ENCODE data around the gene ARL4A. TPM values are rescaled to one million over a fixed set of nuclear protein-coding genes. Genes with fewer than 3 reads are reported as not detected.

The ARL4A gene
- total and polyA plus RNA-seq, 10 of the 15 experiments (the other 5 are each of a cell fraction or from before 2014, with no cell fraction given) = 0.35 to 4.6 (median 2.7) TPM

DNA sequence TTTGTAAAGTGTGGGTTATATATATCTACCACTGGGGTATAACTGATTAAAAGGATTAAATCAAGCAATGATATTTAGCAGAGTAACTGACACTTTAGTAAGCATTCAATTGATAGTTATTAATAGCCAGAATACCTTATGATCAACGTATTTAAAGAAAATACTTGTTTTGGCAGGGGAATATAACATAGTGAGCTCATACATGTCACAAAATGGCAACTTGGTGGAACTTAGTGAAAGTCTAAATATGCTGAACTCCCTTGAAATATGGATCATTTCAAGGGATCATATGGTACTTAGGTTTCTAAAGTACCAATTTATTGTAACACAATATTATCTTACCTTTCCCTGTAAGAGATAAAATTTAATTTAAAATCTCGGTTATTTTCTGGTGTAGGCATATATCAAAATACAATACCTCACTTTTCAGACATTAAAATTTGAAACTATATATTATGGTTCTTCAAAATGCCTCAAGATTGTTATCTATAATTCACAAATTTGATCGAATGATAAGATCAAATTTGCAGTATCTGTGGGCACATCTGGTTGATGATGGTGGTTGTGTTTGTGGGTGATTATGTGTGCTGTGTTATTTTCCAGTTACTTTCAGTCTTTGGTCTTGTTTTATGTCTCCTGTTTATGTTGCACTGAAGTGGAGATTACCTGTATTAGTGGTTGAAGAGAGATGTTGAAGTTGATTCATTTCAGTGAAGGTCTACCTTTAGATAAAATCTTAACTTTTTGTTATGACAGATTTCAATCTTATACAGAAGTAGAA, 5.2 kb downstream of the ARL4A start:
- no TSS peak for BruUV-seq (replicated peaks)
- CTCF ChIA-PET = no interaction called here
- no peak overlapping the region for H3K4me2 ChIP-seq (ENCODE audit: control insufficient read depth, insufficient read depth)
- no peak overlapping the region for H3K9ac ChIP-seq (ENCODE audit: control insufficient read depth, insufficient read depth, low read length)
- SMC1A ChIA-PET (ENCODE audit: uncharacterized antibody, unreplicated experiment) = no interaction called here
- H3K79me2 ChIP-seq (ENCODE audit: control insufficient read depth, insufficient read depth, low read length) = no peaks in the 10 kb centered on the region
- in situ Hi-C loops (cut with MboI) = no loop called here
- H3K9me3 ChIP-seq (replicated peaks; ENCODE audit: control insufficient read depth, insufficient read depth, low read length) = no peaks in the 10 kb centered on the region
- WGBS (ENCODE audit: insufficient coverage, insufficient replicate concordance, low lambda C conversion rate, missing lambda C conversion rate) = 57% methylated on average over 3 of the region's 3 CpGs
- no peaks in the 10 kb centered on the region for H3K36me3 ChIP-seq (ENCODE audit: control insufficient read depth in 2 of 2, insufficient read depth in 2 of 2, low read length in 1 of 2)
- FAIRE-seq (no peak), ATAC-seq (no peak), DNase-seq (ENCODE audit: low read depth, low spot score) (no peak)
- TF ChIP-seq POLR2A (IDR thresholded peaks at IDR 0.05; ENCODE audit: low read depth, low read length) = no peak
- intact Hi-C loops (cut with micrococcal nuclease; ENCODE audit: unreplicated experiment) = no loop called here
- H3K4me3 ChIP-seq = no peak overlapping the region
- H3K4me1 ChIP-seq (ENCODE audit: control insufficient read depth, insufficient read depth, low read length) = no peaks in the 10 kb centered on the region
- no peaks in the 10 kb centered on the region for H4K20me1 ChIP-seq (ENCODE audit: control insufficient read depth, insufficient read depth)
- POLR2A ChIA-PET = no interaction called here
- H2AFZ ChIP-seq (ENCODE audit: control insufficient read depth, low read depth, low read length) = no peak overlapping the region
- H3K27ac ChIP-seq (ENCODE audit: control insufficient read depth, insufficient read depth) = no peak overlapping the region
- no peaks in the 10 kb centered on the region for H3K27me3 ChIP-seq (replicated peaks in 1 of 2; ENCODE audit: control insufficient read depth in 2 of 2, insufficient read depth in 2 of 2, low read length in 1 of 2)
- RAD21 ChIA-PET (ENCODE audit: unreplicated experiment) = no interaction called here

DNA sequence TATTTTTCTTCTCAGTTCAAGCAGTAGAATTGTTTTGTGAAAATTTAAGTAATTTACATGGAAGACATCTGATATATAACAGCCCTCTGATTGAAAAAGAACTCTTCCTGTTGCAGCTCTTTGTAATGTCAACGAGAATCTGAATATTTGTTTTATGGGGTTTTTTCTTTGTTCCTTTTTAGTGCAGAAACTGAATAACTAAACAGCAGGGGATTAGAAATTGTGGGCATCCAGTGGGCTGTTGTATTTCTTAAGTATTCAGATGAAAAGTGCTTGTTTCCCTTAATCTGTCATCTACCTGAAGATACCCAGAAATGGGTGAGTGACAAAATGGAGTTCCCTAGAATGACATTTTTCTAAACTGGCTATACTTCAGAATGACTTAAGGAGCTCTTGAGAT, 7.4 kb downstream of the ARL4A start:
- no TSS peak for BruUV-seq (replicated peaks)
- Histone ChIP-seq H3K79me2 (ENCODE audit: control insufficient read depth, insufficient read depth, low read length) (no peaks in the 10 kb centered on the region), H3K27ac (ENCODE audit: control insufficient read depth, insufficient read depth) (no peak overlapping the region), H3K9me3 (replicated peaks; ENCODE audit: control insufficient read depth, insufficient read depth, low read length) (no peaks in the 10 kb centered on the region), H3K4me3 (no peak overlapping the region), H3K4me2 (ENCODE audit: control insufficient read depth, insufficient read depth) (no peak overlapping the region), H3K27me3 (replicated peaks in 1 of 2; ENCODE audit: control insufficient read depth in 2 of 2, insufficient read depth in 2 of 2, low read length in 1 of 2) (no peaks in the 10 kb centered on the region), H3K36me3 (ENCODE audit: control insufficient read depth in 2 of 2, insufficient read depth in 2 of 2, low read length in 1 of 2) (no peaks in the 10 kb centered on the region), H3K4me1 (ENCODE audit: control insufficient read depth, insufficient read depth, low read length) (no peaks in the 10 kb centered on the region), H3K9ac (ENCODE audit: control insufficient read depth, insufficient read depth, low read length) (no peak overlapping the region), H4K20me1 (ENCODE audit: control insufficient read depth, insufficient read depth) (no peaks in the 10 kb centered on the region), H2AFZ (ENCODE audit: control insufficient read depth, low read depth, low read length) (no peak overlapping the region)
- TF ChIP-seq NRF1 (conservative IDR thresholded peaks at IDR 0.05; ENCODE audit: low read depth, low read length) (no peak), RFX5 (IDR thresholded peaks at IDR 0.05; ENCODE audit: low read depth, low read length) (no peak), NFIC (IDR thresholded peaks at IDR 0.05; ENCODE audit: low read depth, low read length) (no peak), RAD51 (IDR thresholded peaks at IDR 0.05) (no peak), MYC (IDR thresholded peaks at IDR 0.05; ENCODE audit: insufficient read depth, insufficient read length, insufficient replicate concordance, low read length, severe bottlenecking) (no peak), SRF (IDR thresholded peaks at IDR 0.05; ENCODE audit: low read depth in 2 of 2, low read length in 2 of 2) (no peak)
- TF ChIP-seq, protein P1, sequence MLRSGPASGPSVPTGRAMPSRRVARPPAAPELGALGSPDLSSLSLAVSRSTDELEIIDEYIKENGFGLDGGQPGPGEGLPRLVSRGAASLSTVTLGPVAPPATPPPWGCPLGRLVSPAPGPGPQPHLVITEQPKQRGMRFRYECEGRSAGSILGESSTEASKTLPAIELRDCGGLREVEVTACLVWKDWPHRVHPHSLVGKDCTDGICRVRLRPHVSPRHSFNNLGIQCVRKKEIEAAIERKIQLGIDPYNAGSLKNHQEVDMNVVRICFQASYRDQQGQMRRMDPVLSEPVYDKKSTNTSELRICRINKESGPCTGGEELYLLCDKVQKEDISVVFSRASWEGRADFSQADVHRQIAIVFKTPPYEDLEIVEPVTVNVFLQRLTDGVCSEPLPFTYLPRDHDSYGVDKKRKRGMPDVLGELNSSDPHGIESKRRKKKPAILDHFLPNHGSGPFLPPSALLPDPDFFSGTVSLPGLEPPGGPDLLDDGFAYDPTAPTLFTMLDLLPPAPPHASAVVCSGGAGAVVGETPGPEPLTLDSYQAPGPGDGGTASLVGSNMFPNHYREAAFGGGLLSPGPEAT (IDR thresholded peaks at IDR 0.05; ENCODE audit: low read depth) = no peak
- TF ChIP-seq, protein P2, sequence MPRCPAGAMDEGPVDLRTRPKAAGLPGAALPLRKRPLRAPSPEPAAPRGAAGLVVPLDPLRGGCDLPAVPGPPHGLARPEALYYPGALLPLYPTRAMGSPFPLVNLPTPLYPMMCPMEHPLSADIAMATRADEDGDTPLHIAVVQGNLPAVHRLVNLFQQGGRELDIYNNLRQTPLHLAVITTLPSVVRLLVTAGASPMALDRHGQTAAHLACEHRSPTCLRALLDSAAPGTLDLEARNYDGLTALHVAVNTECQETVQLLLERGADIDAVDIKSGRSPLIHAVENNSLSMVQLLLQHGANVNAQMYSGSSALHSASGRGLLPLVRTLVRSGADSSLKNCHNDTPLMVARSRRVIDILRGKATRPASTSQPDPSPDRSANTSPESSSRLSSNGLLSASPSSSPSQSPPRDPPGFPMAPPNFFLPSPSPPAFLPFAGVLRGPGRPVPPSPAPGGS (IDR thresholded peaks at IDR 0.05; ENCODE audit: borderline replicate concordance, insufficient read depth, low read depth, low read length, poor library complexity, severe bottlenecking) = no peak
- CTCF ChIA-PET = no interaction called here
- SMC1A ChIA-PET (ENCODE audit: uncharacterized antibody, unreplicated experiment) = no interaction called here
- POLR2A ChIA-PET = no interaction called here
- DNase-seq (ENCODE audit: low read depth, low spot score) = no peak
- ATAC-seq = no peak
- in situ Hi-C loops (cut with MboI) = no loop called here
- 0% methylated on average over 1 of the region's 1 CpG for WGBS (ENCODE audit: insufficient coverage, insufficient replicate concordance, low lambda C conversion rate, missing lambda C conversion rate)
- no peak for FAIRE-seq
- RAD21 ChIA-PET (ENCODE audit: unreplicated experiment) = no interaction called here
- intact Hi-C loops (cut with micrococcal nuclease; ENCODE audit: unreplicated experiment) = no loop called here
